HG03066 (cell line): Measurements from ENCODE around the gene ZBTB20.

Experiments
- ATAC-seq: cut with Tn5 transposase; IDR thresholded peaks from one replicate; pipeline ENCODE4 v1.9.1; 2021; ENCODE audit warnings: low read depth; ENCODE audit not compliant: unreplicated experiment

ZBTB20 gene

DNA sequence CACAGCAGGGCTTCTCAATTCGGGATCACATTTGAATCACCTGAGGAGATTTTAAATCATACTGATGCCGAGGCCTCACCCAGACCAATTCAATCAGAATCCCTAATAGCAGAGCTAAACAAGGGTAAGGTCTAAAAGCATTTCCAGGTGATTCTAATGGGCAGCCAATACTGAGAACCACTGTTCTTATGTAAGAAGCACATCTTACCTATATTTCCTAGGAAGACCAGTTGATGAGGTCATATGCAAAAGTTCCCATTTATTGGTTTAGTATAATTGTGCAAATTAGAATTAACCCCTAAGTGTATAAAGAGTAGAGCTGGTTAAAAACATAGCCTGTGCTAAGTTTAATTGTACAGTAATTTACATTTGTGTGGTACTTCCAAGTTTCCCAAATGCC lies 851.1 kb downstream of the ZBTB20 start:
- no peak for ATAC-seq

DNA sequence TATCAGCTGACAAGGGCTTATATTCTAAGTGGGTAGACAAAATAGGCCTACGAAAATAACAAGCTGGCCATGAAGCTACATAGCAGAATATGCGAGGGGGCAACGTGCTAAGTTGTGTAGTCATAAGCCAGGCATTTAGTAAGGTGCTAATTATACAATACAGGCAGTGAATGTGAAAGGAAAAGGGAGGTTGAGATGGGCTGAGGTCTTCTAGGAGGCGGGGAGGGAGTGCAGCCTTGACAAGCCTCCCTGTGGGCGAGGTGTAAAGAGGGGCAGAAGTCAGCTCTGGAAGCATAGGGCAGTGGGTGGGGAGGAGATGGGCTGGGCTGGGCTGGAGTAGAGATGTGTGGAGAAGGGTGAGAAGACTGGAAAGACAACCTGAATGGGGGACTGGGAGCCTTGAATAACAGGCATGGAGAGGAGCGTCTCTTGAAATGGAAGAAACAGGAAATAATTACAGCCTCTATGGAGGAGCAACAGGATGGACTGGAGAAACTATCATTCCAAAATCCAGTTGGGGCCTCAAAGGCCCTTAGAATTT lies 852.1 kb downstream of the ZBTB20 start:
- no peak for ATAC-seq

DNA sequence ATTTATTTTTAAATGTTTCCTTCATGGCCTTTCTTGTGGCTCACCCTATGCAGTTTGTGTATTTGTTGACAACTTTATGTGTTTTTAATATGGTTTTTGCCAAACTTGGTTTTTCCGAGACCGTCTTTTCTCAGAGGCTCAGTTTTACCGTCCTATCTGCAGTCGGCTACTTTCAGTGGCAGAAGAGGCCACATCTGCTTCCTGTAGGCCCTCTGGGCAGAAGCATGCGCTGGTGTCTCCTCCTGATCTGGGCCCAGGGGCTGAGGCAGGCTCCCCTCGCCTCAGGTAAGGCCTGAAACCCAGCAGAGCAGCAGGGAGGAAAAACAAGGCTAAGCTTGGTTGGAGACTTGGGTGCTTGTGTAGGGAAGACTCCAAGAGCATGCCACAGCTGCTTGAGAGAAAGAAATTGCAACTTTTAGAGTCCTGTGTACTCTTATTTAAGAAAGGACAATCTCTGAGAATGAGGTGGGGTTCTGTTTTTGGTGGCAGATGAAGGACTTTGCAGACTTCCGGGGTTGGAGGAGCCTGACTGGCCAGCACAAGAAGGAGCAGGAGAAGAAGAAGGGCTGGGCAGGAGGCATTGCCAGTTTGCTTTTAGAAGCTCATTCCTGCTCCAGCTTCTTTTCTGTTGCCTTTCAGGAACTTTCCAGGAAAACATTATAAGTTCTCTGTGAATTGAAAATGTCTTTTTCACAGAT lies 853.1 kb downstream of the ZBTB20 start, which contains the start of gene TIGIT:
TIGIT (plus strand) TSS at position 191 of the 698 bp plus-strand sequence; CDS start at position 225, 34 bp downstream.
- ATAC-seq, result no peak

DNA sequence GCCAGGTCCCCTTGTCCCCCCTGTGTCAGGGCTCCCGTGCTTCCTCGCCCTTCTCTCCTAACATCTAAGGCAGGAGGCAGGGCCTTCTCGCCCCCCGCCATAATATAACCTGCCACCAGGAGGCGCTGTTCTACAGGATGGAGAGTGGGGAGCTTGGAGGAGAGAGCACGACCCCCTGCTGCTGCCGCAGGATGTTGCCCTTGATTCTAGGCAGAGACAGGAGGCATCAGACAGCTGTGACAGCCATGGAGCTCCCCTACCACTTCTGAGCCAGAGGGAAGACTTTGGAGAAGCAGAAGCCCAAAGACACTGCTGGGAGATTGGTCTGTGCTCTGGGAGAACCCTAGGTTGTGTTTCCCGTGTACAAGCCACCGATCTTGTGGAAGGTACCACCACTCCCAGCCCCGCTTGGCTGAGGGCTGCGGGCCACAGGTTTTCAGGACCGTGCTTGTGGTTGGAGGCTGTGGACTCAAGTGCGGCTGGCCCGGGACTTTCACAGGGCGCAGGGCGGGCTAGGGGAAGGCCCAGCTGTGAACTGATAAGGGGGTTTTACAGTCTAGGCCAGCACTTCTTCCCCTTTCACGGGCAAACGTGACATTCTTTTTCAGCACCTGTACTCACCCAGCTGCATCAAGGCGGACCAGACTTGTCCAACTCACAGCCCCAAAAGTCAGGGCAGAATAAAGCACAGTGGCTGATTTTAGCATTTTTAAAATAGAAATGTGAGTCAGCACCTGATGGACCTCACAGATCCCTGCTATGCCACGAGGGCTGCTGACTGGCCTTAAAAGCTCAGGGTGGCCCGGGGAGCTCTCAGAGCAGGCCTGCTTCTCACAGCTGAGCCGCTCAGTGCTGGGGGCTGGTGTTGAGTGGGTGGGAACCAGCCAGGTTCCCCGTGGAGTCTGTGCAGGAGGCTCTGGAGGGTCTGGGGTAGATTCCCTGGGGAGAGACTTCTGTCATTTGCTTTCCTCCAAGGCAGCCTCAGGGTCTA lies 855.9 kb downstream of the ZBTB20 start:
- ATAC-seq, result peak; percentile 92

DNA sequence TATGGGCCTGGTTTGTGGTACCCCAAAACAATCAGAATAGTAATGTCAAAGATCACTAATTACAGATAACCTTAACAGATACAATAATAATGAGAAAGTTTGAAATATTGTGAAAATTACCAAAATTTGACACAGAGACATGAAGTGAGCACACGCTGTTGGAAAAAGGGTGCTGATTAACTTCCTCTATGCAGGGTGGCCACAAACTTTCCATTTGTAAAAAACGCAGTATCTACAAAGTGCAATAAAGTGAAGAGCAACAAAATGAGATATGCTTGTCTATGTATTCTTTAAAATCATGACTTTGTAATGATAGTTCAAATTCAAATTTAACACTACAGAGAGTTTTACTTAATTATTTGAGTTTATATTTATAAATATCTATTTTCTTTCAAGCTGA lies 860.8 kb downstream of the ZBTB20 start:
- no peak for ATAC-seq

DNA sequence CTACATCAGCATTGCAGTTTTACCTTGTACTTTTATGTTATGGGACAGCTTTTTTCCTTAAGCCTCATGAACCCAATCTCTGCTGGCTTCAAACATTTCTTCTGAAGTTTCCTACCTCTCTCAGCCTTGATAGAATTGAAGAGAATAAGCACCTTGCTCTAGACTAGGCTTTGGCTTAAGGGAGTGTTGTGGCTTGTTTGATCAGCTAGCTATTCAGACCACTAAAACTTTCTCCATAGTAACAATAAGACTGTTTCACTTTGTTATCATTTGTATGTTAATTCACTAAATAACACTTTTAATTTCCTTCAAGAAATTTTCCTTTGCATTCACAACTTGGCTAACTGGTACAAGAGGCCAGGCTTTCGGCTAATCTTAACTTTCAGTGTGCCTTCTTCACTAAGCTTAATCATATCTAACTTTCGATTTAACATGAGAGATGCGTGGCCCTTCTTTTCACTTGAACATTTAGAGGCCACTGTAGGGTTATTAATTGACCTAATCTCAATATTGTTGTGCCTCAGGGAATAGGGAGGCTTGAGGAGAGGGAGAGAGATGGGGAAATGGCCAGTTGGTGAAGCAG lies 861.3 kb downstream of the ZBTB20 start:
- ATAC-seq, result no peak

DNA sequence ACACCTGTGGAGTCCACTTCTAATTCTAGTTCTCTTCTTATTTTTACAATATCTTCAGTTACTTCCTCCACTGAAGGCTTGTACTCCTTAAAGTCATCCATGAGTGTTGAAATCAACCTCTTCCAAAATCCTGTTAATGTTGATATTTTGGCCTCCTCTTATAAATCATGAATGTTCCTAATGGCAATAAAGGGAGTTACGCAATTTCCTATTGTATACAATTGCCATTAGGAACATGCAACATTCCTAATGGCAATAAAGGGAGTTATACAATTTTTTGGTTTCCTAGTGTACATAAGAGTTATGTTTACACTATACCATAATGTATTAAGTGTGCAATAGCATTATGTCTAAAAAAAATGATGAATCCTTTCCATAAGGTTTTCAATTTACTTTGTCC lies 862.4 kb downstream of the ZBTB20 start:
- no peak for ATAC-seq
